ENCODE measurements around the gene CALR3.
"Not testable (repeated sequence)": the region's sequence is repeated elsewhere in the genome, so short reads cannot be mapped to it uniquely, and the experiment has no call there.

Gene CALR3

GRCh38 chr19:16455489-16455888 is 40.5 kb downstream of the CALR3 start:
- FAIRE-seq = no peak

- FAIRE-seq = no peak
Measured at GRCh38 chr19:16454351-16454918, 41.5 kb downstream of the CALR3 start.

- no peak for FAIRE-seq
Measured at GRCh38 chr19:16452325-16452724, 43.6 kb downstream of the CALR3 start.

- FAIRE-seq = no peak
Measured at GRCh38 chr19:16449330-16449961, 46.5 kb downstream of the CALR3 start.

- not testable (repeated sequence) for FAIRE-seq
Measured at GRCh38 chr19:16448872-16449271, 47.1 kb downstream of the CALR3 start.

DNA sequence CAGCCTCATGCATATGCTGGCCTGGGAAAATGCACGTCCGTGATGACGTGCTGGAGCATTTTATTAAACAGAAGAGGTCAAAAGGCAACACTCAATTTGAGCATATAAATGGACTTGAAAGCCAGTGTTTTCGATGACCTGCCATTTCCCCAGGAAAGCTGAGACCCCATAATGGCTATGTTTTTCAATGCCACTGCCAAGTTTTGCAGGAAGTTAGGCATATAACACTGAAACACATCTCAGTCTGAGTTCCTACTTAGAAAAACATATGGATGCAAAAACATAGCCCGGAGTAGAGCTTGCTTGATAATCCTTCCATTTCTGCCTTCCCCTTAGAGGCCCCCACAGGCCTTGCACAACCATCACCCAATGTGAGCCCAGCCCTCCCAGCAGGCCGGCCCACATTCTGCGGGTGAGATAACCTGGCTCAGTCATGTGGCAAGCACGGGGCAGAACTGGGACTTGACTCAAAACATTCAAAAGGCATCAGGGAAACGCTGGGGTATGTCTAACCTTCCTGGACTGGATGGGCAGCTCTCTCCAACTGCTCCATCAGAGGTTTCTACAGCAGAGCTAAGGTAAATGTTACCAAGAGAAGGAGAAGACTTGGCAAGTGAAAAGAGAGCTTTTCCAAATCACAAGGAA is 49.1 kb downstream of the CALR3 start:
- no peak for FAIRE-seq

- no peak for FAIRE-seq
Measured at GRCh38 chr19:16446108-16446723, 49.8 kb downstream of the CALR3 start.

GRCh38 chr19:16445238-16446107 is 50.5 kb downstream of the CALR3 start:
- no peak for FAIRE-seq

DNA sequence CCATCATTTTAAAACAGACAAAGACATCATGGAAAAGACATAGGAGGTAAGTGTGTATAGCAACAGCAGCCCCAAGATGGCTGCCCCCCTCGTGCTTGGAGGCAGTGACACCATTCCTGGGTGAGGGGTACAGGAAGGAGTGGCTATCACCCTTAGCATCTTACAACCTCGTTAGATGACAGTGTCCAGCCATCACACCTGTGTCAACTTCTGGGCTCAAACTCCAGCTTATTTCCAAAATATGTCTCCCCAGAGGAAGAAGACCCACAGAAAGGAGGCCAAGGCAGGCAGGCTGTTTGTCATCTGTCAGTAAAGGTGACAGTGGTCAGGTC is 51.7 kb downstream of the CALR3 start:
- no peak for FAIRE-seq

DNA sequence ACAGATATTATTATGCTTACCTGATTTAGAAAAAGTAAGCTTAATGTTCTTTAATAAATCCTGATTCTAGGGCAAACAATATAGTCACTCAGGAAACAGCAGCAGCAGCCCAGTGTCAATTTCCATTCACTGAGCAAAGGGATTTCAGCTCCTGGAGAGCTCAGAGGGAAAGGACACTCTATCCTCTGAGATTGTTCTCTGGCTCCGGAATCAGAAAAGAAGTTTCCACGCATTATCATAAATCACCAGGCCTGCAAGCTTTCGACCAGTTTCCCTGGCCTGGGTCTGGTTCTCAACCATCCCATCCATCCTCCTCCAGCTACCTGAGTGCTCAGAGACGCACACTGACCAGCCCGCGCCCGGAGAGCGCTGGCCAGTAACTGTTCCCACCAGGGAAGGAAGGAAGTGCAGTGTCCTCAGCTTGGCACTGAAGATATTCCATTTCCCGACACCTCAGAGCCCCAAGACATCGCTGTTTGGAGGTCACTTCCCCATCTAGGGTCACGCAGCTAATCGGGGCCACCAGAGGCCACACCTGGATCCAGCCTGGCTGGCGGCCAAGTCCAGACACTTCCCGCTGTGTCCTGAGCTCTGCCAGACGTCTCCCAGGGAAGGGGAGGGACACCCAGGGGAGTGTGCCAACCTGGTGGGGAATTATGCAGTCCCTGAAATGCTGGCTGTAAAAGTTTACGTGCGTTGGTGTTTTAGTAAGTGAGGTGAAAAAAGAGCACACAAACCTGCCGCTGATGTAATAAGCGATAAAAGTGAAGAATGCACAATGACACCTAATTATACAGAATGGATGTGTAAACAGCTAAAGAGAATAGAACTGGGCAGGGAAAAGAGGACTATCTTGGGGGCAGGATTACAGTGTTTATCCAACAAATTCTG is 53.3 kb downstream of the CALR3 start:
- FAIRE-seq = no peak

GRCh38 chr19:16441661-16442162 is 54.3 kb downstream of the CALR3 start:
- FAIRE-seq = no peak

DNA sequence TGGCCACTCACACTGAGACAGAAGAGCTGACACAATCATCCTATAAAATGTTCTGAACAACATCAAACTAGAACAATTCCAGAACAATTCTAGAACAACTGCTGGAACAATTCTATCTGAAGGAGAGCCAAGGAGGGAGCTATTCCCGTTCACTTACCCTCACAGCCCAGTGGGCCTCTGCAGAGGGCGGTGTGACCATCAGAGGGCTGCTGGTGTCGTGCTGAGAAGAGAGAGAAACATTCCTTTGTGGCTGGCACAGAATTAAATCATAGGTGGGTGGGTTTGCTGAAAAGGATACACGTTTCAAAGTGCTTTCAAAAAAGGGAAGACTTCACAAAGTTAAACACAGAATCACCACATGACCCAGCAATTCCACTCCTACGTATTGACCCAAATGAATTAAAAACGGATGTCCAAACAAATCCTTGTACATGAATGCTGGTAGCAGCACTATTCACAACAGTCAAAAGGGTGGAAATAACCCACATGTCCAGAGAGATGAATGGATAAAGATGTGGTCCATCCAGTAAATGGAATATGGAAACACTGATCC is 59.1 kb downstream of the CALR3 start:
- FAIRE-seq = no peak

DNA sequence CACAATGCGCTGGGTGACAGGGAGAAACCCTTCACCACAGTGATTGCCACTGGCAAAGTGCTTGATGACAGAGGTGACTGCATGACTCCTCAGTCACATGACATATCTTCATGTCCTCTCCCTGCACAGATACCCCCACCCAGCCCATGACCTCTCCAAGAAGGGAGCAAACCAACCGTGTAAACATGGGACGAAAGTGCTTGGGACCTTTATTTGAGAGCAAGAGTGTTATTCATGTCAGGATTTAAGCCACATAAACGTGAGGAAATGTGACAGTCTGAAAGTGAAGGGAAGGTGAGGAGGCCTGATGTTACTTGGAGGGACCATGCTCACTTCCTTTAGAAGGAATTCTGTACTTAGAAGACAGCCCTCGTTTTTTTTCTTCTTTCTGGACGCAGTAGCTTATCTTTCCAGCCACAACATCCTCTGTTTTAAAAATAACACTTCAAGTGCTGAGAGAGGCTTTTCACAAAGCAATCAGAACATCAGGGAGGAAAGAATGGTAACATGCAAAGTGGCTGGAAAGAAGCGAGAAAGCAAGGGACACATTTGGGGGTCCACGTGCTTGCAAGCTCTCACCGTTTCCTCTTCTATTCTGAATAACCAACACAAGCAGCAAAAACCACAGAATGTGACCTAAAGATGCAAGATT is 59.8 kb downstream of the CALR3 start:
- FAIRE-seq = no peak

DNA sequence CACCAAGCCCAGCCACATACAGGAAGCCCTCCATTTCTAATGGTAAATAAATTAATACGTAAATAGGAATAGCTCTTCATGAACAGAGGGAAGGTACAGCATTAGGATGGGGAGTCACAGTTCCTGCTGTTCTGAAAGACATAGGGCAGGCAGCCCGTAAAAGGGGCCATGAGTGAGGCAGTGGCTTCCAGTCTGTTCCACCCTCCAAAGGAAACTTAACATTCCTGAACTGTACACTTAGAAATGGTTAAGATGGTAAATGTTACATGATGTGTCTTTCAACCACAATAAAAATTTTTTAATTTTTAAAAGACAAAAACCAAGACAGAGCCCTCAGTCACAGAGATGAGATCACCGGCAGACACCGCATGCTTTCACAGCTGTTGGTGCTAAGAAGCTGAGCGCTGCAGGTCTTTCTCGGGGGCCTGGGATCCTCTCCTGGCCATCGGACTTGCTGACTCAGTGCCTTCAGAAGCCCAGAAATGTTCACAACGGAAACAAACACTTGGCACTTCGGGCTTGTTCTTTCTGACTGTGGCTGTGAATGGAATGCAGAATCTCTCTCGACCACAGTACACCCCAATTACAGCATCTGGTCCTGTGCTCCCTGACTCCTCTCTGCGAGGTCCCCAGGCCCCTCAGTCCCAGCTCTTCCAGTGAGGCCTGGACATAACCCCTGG is 60.6 kb downstream of the CALR3 start:
- FAIRE-seq = no peak

GRCh38 chr19:16433986-16434385 is 62.0 kb downstream of the CALR3 start:
- FAIRE-seq = no peak

DNA sequence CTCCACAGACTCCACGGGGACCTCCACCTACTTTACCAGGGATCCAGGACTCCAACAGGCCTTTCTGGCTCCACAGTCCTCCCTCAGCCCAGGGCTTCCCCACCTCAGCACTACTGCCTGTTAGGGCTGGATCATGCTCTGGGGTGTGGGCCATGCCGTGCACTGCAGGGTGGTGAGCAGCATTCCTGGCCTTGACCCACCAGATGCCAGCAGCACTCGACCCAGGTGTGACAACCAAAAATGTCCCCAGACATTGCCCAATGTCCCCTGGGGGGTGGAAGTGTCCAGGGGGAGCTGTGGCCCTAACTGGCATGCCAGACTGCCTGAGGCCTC is 66.2 kb downstream of the CALR3 start:
- no peak for FAIRE-seq

- FAIRE-seq = no peak
Measured at GRCh38 chr19:16429066-16429758, 66.8 kb downstream of the CALR3 start.

All from G401.6 (cell line).